ENCODE results near the gene ATP8B4.
"Not testable (repeated sequence)": the region's sequence is repeated elsewhere in the genome, so short reads cannot be mapped to it uniquely, and the experiment has no call there.

Gene ATP8B4

DNA sequence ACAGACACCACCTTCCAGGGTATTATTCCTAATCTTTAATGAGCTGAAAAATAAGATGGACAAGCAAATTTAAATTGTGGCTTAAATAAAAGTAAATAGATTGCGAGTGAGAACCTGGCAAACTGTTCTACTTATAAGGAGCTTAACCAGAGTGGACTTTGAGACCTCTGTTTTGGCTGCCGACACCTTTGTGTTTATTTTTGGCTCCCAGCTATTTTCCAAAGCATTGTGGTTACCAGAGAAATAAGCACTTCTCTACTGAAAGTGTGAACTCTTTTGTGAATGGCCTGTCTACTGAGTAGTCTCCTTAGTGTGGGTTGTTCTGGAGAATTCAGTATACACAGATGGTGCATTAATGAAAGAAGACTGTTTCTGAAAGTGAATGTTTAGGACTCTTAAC, 109.4 kb downstream of the ATP8B4 start:
- no peak for DNase-seq (ENCODE audit: low spot score)

DNA sequence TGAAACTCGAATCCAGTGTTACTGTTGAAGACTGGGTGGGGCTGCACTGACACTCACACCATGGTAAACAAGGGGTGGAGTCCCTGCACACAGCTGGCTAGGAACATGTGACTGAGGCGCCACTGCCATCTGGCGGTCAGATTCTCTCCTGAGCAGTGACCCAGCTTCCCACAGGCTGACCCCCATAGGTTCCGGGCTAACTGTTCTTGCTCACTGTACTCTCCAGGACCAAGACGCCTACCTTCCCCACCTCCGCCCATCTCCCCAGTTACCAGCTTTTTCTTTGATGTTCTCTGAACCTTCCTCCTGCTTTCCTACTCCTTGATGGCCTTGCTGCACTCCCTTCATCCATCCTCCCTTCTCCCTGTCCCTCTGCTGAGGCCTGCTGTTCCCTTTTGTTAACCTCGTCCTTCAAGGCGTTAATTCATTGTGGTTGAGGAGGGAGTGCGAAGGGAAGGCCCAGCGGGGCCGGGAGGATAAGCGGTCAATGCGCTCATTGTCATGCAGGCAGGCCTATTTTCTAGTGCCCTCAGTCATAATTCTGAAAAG, 115.2 kb downstream of the ATP8B4 start:
- peak; percentile 66 for DNase-seq (ENCODE audit: low spot score)

DNA sequence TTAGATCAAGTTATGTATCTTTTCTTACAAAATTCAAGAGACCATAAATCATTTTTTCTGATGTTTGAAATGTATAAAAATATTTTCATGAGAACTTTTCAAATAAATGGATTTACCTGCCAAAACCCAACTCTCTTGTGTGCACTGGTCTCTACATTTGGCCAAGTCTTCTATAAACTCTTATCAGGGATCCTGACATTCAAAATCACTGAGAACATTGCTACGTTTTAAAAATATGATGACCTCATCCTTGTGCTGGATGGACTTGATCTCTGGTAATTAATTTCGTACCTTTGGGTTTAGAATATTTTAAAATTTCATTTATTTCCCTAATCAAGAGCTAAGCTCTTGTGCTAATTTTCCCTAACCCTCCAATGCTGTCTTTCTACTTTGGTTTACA, 127.4 kb downstream of the ATP8B4 start:
- no peak for DNase-seq (ENCODE audit: low spot score)

DNA sequence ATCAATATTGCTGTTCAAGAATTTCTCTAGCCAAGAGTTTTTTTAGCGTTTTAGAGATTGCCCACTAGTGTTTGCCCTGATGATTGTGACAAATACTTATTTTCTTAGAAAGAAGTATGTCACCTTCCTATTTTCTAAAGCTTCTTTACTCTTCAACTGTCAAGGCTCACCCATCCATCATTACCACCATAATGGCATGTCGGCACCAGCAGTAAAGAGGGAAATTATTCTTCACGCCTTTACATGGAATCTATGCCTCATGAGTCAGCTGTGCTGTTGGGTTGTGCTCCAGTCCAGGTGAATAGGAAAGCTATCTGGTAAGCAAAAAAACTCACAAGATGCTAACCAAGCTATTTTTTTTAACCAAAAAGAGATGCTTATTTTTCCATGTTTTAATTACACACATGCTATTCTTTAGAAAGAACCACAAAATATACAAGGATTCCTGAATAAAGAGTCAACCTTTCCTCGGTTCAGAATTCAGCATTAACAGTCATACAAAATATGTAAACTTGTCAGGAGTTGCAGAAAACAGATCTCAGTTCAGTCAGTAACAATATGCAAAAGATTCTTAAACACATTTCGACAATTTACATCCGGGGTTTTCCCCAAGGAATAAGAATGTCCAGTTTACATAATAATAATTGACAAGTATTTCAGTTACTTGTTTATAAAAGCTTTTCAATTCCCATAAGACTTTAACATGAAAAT, 128.0 kb downstream of the ATP8B4 start:
- no peak for DNase-seq (ENCODE audit: low spot score)

DNA sequence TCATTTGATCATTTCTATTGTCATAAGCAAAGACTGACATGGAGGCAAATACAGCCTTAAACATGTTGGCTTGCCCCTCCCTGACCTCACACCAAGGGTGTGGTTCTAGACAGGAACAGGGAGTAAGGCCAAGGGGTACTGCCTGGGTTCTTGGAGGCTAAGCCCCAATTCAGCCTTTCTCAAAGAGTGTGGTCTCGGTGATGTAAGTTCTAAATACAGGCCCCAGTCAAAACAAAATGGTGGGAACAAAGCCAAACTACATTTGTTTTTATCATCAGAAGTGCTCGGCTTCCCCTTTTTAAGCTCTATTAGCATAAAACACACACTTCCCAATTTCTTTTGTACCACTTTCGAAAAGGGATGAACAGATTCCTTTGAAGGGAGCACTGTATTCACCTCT, 129.5 kb downstream of the ATP8B4 start:
- no peak for DNase-seq (ENCODE audit: low spot score)

DNA sequence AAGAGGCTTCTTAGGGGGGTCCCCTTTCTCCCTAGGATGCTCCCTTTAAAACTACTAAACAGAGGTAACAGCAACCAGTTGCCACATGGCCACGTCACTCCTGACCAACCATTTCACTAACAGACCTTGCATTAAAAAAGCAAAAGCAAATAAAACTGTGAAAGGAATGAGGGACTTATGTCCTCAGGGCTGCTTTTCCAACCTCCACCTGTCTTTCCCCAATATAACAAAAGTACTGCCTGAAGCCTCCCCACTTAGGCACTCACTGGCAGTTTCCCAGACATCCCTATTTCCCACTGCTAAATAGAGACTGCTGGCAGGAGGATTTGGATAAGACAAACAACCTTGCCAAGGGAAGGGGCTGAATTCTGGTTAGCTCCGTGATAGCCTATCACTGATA, 130.3 kb downstream of the ATP8B4 start:
- DNase-seq (ENCODE audit: low spot score): no peak

DNA sequence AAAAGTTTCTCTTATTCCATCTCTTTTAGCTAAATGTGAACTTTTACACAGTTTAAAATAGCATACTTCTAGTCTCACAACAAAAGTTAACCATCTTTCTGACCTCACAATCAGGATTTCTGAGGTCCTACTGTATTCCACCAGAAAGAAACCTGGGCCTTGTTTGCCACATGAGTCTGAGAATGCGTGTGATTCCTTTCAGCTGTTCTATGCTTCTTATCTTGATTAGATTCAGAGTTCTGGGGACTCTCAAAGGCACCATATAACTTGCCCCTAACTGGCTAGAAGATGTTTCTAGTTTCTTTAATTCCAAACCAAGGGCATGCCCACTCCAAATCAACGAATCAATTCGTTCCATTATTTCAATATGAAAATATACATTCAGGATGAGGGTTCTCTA, 131.1 kb downstream of the ATP8B4 start:
- DNase-seq (ENCODE audit: low spot score): no peak

DNA sequence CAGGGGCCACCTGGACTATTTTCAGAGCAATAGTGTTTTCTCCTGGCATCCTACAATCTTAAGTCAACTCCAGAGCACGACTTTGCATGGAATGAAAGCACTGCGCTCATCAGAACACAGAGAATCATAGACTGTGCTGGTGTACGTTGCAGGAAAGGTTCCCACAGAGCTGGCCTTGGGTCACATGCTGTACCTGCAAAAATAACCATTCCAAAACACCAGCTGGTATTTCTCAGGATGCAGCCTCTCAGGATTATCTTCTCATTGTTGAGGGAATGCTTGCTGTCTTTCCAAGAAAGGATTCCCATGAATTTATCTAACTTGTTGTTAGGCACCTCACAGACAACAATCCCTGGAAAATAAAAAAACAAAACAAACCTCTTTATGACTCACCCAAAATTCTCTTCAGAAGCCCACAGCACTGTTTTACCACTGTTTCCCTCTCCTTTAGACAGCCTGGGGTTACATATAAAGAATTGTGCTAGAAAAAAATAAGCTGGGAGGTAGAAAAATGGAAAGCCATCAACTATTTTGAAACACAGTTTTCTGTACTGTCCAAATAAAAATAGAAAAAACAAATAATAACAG, 131.7 kb downstream of the ATP8B4 start:
- no peak for DNase-seq (ENCODE audit: low spot score)

DNA sequence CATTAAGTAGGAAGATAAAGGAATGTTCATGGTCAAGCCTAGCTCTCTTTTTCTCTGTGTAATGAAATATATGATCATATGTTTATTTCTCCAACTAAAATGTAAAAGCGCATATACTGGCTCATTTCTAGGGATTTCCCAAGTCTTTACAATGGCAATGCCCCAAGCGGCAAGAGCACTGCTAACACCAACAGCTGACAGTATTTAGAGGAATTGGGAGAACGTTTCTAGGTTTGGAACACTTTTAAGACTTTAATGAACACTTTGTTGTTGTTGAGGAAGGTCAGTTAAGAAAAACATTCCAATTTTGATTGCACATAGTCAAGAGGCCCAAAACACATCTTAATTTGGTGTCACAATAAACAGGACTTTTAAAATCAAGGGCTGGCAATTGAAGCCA, 132.7 kb downstream of the ATP8B4 start:
- DNase-seq (ENCODE audit: low spot score): no peak

DNA sequence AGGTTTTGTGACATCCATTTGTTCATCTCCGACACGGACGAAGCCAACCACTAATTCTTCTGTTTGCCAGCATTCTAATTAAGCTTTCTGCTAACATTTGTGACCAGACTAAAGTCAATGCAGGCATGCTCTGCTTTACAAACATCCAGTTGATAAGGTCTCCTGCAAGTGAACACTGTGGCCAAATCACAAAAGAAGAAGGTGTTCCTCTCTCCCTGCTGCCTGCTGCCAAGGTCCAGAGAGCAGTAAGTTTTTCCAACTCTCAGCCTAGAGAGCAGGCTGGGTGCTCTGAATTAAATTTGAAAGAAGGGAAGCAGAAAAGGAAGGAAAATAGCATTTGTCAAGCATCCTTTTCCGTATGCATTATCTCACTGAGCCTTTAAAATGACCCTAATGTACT, 133.6 kb downstream of the ATP8B4 start:
- no peak for DNase-seq (ENCODE audit: low spot score)

DNA sequence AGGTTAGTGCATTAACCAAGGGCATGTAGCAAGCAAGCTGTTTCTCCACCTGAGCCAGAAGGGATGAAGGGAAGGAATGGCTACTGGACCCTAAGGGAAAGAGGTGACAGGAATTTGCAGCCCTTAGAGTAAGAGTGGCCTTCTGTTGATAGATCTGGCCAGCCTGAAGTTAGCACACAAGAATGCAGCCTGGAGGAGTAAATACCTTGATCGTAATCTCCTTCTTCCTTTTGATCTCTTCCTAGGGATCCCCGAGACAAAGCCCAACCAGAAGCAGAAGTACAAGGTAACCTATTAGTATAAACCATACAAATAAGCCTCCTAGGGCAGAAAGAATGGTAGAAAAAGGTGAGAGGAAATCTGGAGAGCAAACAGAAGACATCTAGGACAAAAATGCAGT, 134.6 kb downstream of the ATP8B4 start:
- no peak for DNase-seq (ENCODE audit: low spot score)

DNA sequence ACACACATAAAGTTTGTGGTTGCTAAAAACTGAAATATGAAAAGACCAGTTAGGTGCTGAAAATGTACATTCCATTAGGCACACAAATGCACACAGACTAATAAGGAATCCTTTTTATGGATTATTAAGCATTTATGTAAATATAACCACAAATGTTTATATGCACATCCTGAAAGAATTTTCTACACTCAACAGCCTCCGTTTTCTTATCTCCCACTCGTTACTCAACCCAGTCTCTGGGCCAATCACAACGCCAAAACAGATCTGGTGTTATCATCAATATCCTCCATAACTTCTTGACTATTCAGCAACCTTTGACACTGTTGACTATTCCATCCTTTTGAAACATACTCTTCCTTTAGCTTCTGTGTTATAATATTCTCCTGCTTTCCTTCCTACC, 136.4 kb downstream of the ATP8B4 start:
- no peak for DNase-seq (ENCODE audit: low spot score)

DNA sequence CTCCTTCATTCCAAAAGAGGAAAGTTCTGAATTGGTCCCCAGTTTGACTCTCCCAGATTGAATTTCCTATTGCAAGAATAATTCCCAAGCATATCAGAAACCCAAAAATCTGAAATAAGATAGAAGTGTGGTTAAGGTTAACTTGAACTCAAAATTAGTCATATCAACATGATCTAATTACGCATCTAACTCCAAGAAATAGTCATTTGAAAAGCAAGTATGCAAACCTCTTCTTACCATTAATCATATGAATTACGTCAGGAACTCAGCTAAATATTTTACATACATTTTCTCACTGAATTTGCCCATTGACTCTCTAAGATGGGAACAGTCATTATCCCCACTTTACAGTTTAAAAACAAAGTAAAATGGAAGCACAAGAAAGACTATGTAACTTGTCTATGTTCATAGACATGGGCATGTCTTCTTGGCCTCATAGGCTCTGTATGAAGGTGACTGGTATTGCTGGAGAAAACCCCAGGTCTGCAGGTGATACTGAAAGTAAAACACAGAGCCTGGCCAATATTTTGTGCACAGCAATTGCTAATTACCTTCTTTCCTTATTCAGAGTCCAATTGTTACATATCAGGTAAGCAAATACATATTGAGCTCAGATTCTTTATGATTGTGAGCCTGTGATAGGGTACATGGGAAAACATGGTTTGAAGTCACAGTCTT, 139.2 kb downstream of the ATP8B4 start:
- DNase-seq (ENCODE audit: low spot score): no peak

DNA sequence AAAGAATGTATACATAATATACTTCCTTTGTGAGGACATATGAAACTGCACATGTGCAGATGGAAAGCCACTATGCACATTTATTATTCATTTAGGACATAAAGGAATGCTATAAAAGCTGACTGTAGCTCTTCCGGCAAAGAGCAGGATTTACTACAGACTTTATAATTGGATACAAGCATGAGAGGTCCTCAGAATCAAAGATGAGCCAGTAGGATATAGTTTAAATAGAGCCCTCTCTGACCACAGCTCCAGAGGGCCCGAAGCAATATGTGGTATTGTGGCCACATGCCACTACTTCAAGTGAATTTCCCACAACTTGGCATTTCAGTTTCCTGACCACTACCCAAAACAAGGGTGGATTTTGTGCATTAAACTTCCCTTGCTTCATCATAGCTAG, 140.9 kb downstream of the ATP8B4 start:
- DNase-seq (ENCODE audit: low spot score): no peak

DNA sequence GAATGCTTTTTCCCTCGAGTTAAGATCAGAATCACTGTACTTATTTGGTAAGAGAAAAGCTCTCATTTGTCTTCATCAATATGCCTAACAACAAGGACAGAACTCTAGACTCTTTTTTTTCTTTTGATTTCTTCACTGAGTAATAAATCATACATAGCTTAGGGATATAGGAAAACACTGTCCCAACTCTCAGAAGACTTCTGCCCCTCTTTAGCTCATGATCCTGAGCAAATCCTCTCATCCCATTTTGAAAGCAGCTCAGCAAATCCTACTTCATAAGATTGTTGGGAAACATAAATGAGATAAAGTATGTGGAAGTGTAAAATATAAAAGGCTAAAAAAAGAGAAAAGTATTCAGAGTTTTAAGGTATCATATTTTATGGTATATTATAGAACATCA, 141.7 kb downstream of the ATP8B4 start:
- DNase-seq (ENCODE audit: low spot score): no peak

DNA sequence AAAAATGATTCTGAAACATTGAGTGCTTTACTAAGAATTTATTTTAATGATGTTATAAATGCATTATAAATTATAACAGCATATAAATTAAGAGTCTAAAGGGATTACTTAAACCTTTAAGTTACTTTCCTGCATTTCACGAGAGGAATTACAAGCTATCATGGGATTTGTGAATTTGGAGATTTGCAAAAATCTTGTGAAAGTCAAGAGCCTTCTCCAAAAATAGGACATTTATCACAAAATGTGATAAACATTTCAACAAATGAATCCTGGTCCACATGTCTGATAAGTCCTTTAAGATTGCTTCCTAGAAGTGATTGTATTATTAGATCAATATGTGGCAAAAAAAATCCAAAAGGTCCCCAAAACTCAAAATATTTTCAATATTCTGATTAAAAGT, 154.5 kb downstream of the ATP8B4 start:
- DNase-seq (ENCODE audit: low spot score): no peak

DNA sequence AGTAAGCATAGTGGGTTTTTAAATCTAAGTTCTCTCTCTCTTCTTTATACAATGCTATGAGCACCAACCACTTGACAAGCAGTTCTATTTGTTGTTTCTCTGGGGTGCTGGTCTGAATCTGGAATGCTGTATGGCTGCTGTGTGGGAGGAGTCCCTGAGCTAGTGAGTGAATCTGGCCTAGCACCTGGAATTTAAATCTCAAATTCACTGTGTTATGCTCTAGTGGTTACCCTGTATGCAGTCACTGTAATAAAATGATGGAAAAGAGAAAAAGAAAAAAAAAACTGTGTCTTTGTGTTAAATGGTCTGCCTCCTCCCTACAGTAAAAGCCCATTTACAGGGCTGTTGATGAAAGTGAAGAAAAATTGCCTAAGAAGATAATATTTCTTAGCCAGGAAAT, 155.0 kb downstream of the ATP8B4 start:
- DNase-seq (ENCODE audit: low spot score): no peak

DNA sequence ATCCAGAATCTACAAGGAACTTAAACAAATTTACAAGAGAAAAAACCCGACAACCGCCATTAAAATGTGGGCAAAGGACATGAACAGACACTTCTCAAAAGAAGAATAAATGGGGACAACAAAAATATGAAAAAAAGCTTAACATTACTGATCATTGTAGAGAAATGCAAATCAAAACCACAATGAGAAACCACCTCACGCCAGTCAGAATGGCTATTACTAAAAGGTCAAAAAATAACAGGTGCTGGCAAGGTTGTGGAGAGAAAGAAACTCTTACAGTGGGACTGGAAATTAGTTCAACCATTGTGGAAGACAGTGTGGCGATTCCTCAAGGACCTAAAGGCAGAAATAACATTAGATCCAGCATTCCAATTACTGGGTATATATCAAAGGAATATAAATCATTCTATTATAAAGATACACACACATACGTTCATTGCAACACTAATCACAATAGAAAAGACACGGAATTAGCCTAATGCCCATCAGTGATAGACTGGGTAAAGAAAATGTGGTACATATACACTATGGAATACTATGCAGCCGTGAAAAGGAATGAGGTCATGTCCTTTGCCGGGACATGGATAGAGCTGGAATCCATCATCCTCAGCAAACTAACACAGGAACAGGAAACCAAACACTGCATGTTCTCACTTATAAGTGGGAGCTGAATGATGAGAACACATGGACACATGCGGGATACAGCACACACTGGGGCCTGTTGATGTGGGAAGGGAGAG, 155.8 kb downstream of the ATP8B4 start:
- not testable (repeated sequence) for DNase-seq (ENCODE audit: low spot score)

DNA sequence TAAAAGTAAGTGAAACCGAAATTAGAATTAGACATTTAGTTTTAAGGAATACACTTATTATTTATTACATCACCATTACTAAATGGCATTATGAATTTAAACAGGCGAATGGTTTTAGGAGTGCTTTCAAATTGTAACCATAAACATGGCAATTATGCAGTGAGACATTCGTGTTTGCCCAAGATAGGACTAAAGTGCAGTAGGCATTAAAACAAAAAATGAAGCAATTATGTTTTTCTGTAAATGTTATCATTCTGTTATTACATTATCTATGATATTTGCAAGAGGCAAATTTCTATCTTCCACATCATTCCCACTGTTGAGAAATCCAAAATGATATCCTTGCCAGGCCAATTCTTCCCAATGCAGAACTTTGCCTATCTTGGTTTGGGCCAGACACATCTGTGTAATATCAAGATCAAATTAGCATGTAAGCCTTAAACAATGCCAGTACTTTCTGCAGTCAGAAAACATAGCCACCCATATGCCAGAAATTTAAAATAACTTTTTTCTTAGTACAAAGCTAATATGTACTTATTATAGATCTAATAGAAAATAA, 156.9 kb downstream of the ATP8B4 start:
- no peak for DNase-seq (ENCODE audit: low spot score)

DNA sequence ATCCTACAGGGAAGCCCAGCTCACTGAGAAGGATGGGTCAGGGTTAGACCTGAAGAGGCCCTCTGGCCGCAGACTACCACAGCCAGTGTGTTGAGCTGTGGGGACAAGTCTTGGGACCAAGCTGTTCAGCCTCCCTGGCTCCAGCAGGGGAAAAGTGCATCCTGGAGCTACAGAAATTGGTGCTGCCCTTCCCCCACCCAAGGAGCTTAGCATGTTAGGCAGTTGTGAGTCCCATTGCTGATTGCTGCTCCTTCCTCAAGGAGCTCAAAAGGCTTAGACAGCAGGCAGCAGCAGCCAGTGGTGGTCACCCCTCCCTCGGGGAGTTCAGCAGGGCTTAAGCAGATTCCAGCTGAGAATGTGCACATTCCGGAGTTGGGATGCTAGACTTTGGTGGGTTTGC, 165.6 kb downstream of the ATP8B4 start:
- DNase-seq (ENCODE audit: low spot score): no peak

DNA sequence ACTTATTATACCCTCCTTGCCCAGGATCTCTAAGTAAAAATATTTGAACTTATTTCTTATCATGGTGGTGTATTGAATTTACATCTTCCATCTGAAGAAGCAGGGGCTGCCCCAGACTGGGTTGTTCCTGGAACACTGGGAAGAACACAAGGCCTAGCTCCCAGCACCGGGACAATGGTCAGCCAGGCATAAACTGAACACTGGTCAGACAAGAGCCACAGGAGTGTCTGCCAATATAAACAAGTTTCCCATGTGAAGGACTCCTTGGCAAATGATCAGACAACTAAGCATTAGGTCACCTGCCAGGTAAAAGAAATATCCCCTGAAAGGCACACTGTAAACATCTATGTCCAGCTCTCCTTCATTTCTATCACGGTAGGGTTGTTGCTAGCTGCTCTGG, 172.4 kb downstream of the ATP8B4 start:
- DNase-seq (ENCODE audit: low spot score): no peak

DNA sequence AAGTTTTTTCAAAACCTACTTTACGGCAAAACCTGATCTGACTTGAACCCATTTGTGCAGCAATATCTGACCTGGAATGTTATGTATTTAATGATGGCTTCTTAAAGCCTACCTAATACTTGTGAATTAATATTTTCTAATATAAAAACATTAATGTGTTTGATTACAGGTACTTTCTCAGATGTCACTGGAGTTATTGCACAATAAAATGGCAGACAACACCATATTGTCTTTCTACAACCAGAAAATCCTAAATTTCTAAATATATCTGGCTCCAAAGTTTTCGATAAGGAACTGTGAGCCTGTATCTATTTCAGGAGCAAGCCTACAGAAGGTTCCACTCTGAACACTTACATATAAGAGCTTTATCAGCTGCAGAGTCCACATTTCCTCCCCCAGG, 184.5 kb downstream of the ATP8B4 start:
- no peak for DNase-seq (ENCODE audit: low spot score)
